Gastrocnemius medialis (tissue), 4 donors: ENCODE measurements around the gene LDAH.

ENCODE experiments used
- POLR2A ChIP-seq, 2 donors: fragments of 450-650 bp; IDR thresholded peaks; one replicate each; pipeline ENCODE4 v1.6.1; 2017; ENCODE audit warnings: antibody characterized with exemption in 2 of 2, mild to moderate bottlenecking in 2 of 2, moderate library complexity in 2 of 2
- TF ChIP-seq, protein P1 (sequence below), 5 experiments: fragments of 450-650 bp in 3 of 5; fragments of 200-600 bp in 2 of 5; sonication (generic) in 2 of 5; IDR thresholded peaks in 4 of 5; conservative IDR thresholded peaks in 1 of 5; 1 replicate in 4 of 5; 2 replicates in 1 of 5; pipeline ENCODE4 v1.5.1; 2016 to 2019; ENCODE audit warnings: antibody characterized with exemption in 5 of 5, mild to moderate bottlenecking in 3 of 5, moderate library complexity in 3 of 5

DNA sequence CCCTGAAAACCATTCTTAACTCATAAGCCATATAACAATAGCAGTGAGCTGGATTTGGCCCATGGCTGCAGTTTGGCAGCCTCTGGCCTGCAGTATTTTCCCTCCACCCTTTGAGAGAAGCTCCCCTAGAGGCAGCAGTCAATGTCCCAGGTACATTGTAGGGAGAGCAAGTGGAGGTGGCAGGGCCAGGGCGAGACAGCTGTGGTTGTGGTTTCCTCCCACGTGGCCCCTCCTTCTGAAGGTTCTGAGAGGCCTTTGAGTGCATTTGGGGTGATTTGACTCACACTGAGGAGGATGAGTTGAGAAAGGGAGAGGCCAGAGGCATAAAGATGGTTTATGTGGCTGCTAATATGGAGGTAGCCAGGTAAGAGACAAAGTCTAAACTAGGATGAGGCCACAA, 45.5 kb upstream of the LDAH start:
- TF ChIP-seq, protein P1, sequence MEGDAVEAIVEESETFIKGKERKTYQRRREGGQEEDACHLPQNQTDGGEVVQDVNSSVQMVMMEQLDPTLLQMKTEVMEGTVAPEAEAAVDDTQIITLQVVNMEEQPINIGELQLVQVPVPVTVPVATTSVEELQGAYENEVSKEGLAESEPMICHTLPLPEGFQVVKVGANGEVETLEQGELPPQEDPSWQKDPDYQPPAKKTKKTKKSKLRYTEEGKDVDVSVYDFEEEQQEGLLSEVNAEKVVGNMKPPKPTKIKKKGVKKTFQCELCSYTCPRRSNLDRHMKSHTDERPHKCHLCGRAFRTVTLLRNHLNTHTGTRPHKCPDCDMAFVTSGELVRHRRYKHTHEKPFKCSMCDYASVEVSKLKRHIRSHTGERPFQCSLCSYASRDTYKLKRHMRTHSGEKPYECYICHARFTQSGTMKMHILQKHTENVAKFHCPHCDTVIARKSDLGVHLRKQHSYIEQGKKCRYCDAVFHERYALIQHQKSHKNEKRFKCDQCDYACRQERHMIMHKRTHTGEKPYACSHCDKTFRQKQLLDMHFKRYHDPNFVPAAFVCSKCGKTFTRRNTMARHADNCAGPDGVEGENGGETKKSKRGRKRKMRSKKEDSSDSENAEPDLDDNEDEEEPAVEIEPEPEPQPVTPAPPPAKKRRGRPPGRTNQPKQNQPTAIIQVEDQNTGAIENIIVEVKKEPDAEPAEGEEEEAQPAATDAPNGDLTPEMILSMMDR (IDR thresholded peaks at IDR 0.05 in 4 of 5, conservative IDR thresholded peaks at IDR 0.05 in 1 of 5): no peak
- no peak for TF ChIP-seq POLR2A (IDR thresholded peaks at IDR 0.05)
